Kasumi-1 (cell line): Measurements from ENCODE around the gene RPS6KA6.
"Not testable (repeated sequence)": the region's sequence is repeated elsewhere in the genome, so short reads cannot be mapped to it uniquely, and the experiment has no call there.

Experiments used
- DNase-seq, 2 experiments: peaks; one replicate each; lab custom pipeline; 2025; lab: John Stamatoyannopoulos, UW

RPS6KA6 gene

DNA sequence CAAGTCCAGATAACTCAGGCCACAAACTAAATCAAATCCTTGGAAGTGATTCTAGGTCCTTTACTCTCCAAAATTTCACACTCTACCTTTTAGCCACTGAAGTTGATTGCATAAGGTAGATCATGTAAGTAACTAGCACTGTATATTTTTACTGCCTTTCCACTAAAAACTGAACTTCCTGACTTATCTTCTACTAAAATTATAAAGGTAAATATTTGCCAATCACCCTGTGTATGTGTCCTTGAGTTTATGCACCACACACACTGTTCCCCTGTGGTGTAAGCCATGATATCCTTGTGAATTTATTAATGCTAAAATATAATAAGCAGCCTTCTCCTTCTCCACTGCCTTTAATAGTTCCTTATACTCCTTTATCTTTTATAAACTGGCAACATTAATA is 25.6 kb downstream of the RPS6KA6 start:
- no peak for DNase-seq

DNA sequence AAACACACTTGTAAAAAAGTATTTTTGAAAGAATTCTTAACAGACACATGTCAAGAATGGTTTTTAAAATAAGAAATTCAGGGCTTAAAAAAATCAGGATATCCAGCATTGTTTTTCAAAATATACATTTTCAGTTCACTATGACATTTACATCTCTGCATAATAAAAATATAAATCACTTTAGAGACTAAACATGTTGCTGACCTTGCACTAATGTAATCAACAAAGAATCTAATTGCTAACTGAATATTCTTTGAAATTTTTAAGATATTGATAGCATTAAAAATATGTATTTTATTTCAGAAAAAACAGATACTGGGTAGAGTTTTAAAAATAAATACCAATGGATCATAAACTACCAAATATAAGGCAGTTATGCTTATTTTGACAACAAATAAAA is 26.4 kb downstream of the RPS6KA6 start:
- DNase-seq, result no peak

DNA sequence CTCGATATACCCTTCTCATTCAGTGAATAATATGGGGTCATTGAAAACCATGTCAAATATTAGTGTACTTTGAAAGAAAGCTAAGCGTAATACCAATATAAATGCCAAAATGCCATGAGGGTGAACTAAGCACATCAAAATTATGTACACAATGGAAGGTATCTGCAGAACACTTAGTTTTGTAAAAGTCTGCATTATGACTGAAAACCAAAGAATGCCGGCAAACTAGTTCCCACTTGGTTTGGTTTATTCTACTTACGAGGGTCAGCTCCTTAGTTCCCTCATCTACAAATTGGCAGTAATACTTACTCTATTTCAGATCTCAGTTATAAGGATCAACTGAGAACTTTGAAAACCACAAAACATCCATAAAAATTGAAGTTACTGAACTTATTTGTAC is 27.3 kb downstream of the RPS6KA6 start:
- no peak for DNase-seq

DNA sequence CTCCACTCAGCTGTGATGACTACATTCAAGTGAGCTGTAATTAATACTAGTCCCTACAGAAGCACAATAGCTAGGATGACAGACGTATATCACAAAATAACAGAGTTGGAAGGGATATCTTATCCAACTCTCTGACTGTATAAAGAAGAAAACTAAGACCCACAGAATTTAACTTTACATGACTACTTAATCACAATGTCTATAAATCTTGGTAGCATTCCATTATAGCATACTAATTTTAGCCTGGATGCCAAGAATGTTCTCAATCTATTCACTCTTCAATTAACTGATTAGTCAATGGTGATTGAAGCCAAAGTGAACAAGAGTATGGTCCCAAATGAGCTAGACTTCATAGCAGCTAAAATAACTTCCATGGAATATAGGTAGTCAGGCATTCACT is 31.2 kb downstream of the RPS6KA6 start:
- no peak for DNase-seq

DNA sequence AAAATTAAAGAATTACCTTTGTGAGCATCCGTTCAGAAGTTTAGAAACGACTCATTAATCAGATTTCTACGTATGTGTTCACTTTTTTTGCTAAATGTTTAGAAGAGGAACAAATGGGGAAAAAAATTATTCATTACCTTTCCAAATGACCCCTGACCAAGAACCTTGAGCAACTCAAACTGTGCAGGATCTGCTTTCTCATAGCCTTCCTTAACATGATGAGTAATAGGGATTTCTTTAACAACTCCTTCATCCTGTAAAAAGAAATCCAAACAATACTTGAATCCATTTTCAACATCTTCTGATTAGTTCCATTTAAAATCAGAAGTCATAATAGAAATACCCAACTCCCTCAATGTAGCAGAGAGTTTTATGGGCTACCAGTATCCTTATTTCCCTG is 32.1 kb downstream of the RPS6KA6 start:
- DNase-seq, result no peak

DNA sequence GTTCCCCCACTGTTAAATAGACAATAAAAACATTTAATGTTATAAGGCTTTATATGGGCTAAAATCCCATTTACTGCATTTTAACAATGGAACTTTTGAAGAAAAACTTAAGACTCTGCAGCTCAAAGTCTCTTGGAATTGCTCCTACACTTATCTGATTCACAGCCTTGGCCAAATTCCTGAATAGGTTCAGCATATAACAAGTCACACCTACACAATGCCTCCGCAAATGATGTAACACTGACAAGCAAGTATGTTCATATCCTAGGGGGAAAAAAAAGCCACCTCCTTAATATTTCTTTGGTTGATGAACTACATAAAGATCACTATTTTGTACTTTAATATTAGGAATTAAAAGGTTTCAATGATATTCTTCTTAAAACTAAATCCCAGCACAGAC is 34.5 kb downstream of the RPS6KA6 start:
- DNase-seq, result no peak

DNA sequence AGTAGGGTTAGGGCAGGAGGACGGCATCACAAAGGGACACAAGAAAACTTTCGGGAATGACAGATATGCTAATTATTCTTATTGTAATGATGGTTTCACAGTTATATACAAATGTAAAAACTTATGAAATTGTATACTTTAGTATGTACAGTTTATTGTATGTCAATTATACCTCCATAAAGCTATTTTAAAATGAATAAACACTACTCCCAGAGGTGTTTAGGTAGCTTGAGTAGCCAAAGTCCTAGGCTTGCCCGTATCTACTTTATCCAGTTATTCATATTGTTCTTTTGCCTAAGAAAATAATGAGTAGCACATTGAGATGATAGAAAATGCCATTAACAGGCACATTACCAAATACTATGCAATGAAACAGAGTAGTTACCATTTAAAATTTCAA is 43.0 kb downstream of the RPS6KA6 start:
- no peak for DNase-seq

DNA sequence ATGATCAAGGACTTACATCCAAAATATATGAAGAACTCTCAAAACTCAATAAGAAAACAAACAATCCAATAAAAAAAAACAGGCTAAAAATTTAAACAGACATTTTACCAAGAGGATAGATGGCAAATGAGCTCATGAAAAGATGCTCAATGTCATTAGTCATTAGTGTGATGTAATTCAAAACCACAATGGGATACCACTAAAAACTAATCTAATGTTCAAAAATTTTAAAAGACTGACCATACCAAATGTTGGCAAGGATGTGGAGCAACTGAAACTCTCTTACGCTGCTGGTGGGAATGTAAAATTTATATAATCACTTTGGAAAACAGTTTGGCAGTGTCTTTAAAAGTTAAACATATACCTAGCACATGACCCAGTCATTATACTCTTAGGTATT is 43.7 kb downstream of the RPS6KA6 start:
- no peak for DNase-seq

DNA sequence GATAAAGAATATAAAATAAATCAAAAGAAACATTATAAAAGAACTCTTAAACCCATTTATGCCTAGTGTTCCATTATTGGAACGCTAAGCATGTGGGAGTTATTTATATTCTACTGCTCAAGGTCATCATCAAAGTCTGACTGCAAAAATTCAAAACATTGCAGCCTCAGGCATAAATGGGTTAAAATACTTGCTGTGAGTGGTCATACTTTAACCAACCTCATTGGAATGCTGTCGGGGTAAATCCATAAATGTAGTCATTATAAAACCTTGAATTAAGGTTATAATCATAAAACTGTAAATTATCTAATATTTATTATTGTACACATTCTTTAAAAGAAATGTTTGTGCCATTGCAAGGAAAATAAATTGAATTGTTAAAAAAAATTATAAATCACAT is 55.0 kb downstream of the RPS6KA6 start:
- no peak for DNase-seq

DNA sequence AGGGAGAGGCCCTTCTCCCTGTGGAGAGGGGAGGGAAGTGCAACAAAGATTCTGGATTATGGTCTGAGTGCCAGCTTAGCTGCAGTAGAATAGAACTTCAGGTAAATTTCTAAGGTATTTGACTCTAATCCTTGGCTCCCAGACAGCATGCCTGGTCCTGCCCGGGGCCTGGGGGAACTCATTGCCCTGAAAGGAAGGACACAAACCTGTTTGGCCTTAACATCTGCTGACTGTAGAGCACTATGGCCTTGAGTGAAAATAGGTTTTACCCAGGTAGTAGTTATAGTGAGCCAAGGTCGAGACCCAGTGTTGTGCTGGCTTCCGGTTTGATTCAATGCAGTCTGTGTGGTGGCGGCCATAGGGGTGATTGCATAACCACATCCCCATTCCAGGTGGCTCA is 64.4 kb downstream of the RPS6KA6 start:
- no peak for DNase-seq

DNA sequence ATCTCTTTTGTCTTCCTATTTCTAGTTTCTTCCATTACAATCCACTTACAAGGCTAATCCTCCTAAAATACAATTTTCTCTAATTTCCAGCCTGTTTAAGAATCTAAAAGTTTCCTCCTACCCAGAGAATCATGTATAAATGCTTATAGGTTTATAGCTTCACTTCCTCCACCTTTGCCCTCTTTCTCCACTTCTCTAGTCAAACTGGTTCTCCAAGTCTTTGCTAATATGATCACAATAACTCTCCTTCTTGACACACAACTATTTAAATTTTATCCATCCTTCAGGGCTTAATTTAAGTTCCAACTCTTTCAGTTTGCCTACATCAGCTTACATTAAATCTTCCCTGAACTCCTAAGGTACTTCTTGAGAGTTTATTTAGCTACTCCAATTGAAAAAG is 69.2 kb downstream of the RPS6KA6 start:
- DNase-seq, result no peak

DNA sequence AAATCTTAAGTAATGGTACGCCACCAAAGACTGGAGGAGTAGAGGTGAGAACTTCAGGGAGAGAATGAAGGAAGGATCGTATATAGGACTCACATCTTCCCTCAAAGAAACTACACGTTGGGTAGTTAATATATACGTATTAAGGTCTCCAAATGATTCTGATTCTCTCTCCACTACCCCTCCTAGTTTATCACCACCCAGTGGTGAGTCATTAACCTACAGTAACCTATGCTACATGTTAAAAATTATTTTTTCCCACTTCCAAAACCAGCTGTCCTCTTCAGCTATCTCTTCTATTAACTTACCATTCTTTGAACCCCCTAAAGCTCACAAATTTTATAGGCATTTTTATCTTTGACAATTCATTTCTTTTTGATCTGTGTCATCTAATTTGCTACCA is 69.7 kb downstream of the RPS6KA6 start:
- DNase-seq, result no peak

DNA sequence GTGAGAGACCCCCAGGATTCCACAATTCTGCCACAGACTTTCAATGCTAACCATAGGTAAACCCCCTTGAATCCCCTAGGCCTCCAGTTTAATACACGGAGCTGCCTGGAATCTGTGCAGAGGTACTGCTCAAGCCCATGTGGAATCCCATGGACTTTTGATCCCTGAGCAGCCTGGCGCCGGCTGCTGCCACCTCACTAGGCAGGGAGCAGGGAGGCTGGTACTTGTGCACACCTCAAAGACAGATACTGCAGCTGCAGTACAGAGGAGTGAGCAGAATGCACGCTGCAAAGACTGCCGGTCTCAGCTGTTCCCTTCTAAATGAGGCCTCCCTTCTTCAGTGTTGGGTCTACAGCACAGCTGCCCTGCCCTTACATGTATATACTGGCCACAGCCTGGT is 79.4 kb downstream of the RPS6KA6 start:
- DNase-seq, result no peak

DNA sequence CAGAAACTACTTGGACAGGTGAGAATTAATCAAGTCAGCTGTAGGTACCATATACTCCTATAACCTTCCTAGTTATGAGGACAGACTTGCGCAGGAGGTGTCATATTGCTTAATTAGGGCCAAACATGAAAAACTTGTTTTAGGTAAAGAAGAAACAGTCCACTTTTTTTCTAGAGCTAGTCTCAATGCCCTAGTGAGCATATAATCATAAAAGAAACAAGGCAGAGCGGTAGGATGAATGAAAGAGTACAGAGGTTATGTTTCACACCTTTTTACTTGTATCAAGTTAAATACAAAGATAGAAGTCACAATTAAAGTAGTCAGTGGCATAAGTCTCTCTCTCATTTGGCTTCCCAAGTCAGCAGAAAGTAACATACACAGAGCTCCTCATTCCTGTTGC is 88.9 kb downstream of the RPS6KA6 start:
- no peak for DNase-seq

DNA sequence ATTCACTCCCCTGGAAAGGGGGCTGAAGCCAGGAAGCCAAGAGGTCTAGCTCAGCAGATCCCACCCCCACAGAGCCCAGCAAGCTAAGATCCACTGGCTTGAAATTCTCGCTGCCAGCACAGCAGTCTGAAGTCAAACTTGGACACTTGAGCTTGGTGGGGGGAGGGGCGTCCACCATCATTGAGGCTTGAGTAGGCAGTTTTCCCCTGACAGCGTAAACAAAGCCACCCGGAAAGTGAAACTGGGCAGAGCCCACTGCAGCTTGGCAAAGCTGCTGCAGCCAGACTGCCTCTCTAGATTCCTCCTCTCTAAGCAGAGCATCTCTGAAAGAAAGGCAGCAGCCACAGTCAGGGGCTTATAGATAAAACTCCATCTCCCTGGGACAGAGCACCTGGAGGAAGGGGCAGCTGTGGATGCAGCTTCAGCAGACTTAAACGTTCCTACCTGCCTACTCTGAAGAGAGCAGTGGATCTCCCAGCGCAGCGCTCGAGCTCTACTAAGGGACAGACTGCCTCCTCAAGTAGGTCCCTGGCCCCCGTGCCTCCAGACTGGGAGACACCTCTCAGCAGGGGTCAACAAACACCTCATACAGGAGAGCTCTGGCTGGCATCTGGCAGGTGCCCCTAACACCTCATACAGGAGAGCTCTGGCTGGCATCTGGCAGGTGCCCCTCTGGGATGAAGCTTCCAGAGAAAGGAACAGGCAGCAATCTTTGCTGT is 108.4 kb downstream of the RPS6KA6 start:
- DNase-seq, result not testable (repeated sequence)

DNA sequence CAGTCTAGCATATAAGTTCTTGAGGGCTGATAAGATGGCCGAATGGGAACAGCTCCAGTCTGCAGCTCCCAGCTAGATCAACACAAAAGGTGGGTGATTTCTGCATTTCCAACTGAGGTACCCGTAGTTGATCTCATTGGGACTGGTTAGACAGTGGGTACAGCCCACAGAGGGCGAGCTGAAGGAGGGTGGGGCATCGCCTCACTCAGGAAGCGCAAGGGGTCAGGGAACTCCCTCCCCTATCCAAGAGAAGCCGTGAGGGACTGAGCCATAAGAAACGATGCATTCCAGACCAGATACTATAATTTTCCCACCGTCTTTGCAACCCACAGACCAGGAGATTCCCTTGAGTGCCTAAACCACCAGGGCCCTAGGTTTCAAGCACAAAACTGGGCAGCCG is 109.0 kb downstream of the RPS6KA6 start:
- DNase-seq, result no peak

DNA sequence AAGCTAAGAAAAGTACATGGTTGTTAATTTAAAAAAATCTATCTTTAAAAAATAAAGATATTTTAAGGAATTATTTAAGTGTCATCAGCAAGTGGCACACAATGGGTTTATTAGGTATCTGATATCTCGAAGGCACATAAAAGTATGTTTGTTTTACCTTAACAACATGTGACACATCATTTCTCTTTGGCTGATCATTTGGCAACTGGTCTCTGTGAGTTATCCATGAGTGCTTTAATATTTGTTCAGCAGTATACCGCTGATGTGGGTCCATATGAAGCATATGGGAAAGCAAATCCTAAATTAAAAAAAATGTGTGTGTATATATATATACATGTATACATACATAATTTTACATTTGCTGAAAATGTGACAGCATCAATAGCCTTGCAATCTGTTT is 123.2 kb downstream of the RPS6KA6 start:
- no peak for DNase-seq

DNA sequence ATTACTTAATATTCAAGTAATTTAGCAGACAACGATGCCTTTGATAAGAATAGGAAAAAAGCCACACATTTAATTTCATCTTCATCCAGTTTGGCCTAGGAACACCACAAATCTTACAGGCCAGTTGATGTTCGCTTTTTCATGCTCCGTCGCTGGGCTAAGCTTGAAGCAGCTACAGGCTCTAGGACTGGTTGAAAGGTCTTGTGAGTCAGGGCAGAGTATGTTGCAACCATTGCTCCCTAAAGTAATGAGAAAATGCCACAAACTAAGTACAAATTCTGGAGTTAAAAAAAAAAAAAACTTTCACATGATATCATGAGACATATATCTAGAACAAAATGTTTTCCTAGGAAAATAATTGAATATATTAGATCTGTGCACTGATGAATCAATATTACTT is 123.8 kb downstream of the RPS6KA6 start:
- DNase-seq, result no peak

DNA sequence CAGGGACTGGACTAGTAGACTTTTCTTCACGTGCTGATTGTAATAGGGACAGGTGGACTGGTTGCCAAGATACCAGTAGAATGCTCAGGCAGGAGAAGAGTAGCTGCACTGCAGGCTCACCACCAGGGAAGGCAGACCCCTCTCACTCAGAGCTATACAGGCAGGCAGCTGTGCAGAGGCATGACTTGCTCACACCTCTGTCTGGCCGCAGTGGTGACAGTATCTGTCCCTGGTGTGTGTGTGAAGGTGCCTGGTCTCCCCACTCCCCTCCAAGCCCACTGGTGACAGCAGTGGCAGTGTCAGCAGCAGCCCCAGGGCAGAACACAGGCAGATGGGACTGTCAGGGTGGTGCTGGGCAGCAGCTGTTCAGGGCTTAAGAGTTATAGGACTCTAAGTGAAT is 140.7 kb downstream of the RPS6KA6 start:
- DNase-seq, result no peak

DNA sequence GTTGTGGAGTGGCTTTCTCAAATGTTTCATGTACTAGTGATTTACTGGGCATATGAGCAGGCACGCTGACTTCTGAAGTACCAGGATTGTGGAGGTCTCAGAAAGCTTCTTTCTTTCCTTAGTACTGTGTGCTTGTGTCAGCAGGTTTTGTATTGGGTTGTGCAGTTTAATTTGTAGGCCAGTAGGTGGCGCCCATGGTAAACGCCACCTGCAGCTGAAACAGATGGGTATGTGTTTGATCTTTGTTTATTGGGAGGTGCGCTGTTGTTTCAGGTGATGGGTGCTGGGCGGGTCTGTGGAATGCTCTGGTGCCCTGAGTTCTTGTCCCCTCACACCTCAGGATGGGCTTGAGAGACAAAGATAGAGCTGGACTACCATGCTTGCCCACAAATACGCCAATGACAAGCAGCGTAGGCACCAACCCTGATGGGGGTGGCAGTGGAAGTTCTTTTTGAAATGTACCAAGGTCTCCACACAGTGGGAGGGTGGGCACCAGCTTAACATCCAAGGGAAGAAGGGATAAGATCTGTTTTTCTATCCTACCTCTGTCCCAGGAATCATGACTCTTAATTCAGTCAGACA is 141.5 kb downstream of the RPS6KA6 start:
- DNase-seq, result peak; percentile 31 to 34

DNA sequence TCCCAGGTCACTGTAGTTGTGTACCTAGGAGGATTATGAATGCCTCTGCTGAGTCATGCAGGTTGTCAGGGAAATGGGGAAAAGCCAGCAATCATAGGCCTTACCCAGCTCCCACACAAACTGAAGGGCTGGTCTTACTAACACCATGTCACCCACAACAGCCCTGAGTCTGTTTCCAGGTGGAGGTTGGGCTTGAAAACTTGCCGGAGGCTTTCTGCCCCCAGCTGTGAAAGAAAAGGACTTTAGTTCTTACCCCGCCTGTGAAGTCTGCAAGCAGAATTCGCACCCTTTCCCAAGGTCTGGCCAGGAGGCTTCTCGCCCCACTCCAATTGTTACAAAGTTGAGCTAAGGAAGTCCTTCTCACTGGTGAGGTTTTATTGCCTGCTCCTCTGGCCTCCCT is 143.9 kb downstream of the RPS6KA6 start:
- no peak for DNase-seq
